HG02885 (cell line): ENCODE data around the gene INSYN2B.

Experiments used
- ATAC-seq: cut with Tn5 transposase; IDR thresholded peaks from one replicate; pipeline ENCODE4 v1.9.1; 2021; ENCODE audit warnings: mild to moderate bottlenecking; ENCODE audit not compliant: unreplicated experiment, poor library complexity

INSYN2B gene

DNA sequence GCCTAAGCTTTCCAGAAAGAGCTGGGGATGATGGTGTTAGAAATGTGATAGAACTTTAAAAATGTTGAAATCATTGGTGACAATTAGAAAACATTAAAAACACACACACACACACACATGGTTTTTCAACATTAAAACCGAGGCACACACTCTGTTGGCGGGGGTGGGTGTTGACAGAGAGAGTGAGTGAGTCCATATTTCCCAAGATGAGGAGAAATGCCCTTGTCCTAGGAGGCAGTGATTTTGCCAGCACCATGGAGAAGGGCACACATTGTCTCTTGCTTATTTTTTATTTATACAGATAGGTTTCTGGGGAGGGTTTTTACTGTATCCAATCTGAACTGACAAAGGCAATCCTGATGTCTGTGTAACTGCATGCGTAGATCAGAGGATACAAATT, 152.5 kb downstream of the INSYN2B start:
- ATAC-seq, result no peak

GRCh38 chr5:169826618-169827017, 153.7 kb downstream of the INSYN2B start:
- no peak for ATAC-seq

- ATAC-seq, result no peak
Measured at GRCh38 chr5:169817031-169817430, 163.3 kb downstream of the INSYN2B start.

DNA sequence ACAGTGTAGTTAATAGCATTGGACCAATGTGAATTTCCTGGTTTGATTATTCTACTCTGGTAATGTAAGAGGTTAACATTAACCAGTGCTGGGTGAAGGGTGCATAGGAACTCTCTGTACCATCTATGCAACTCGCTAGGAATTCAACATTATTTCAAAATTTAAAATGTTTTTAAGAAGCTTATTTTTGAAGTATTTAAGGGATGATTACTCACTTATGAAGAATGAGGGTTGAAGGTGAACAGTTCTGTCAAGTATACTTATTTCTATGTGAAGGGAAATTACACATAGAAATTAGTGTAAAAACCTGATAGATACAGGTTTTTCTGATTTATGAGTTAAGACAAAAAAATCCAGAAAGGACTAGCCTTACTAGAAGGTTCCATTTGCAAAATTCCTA, 165.8 kb downstream of the INSYN2B start:
- no peak for ATAC-seq
